ENCODE measurements around the gene C11orf54. TPM values are rescaled to one million over a fixed set of nuclear protein-coding genes. Genes with fewer than 3 reads are reported as not detected.
"Not testable (repeated sequence)": the region's sequence is repeated elsewhere in the genome, so short reads cannot be mapped to it uniquely, and the experiment has no call there.

The C11orf54 gene
- total RNA-seq, 3 donors from 2014 or later: 42.8 to 96.0 (median 48.0) TPM

DNA sequence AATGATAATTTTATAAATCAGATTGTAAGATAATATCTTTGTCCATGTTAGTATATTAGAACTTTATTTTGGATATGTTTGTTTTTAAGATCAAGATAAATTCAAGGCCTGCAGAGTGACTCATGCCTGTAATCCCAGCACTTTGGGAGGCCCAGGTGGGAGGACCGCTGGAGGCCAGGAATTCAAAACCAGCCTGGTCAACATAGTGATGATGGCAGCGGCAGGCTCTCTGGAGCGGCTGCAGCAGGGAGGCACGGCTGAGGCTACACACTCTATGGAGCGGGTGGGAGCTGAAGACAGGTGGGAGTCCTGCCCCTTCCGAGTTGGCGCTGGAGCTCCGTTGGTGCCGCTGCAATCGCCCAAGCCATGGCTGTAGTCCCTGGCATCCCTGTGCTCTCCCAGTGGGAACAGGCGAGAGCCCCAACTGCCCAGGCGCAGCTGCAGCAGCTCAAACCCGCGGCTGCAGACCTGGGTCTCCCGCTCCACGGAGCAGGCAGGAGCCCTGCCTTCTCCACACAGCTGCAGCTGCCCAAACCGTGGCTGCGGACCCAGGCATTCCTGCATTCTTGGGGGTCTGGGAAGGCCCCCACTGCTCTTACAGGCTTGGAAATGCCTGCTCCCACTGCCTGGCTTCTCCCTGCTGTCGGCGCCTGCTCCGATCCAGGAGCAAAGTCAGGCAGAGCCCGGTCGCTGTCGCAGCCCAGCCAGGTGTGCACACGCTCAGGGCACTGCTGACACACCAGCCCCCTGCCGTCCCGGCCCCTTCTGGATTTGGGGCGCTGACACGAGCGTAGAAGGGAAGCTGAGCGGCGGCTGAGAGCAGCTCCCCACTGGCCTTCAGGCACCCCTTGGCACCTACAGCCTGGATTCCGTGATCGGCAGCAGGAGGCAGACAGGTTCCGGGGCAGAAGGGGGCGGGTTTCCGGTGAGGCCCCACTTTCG is 16.7 kb downstream of the C11orf54 start:
- intact Hi-C loops (cut with DNase I, micrococcal nuclease): no loop called here
- peaks cover 22% of the 10 kb centered on the region for H3K36me3 ChIP-seq (ENCODE audit: low read depth)
- no peak for ATAC-seq

GRCh38 chr11:93759123-93759522 is 17.7 kb downstream of the C11orf54 start:
- DNase-seq; ATAC-seq; H3K4me3 ChIP-seq; H3K4me1 ChIP-seq (ENCODE audit: low read depth); intact Hi-C loops (cut with DNase I, micrococcal nuclease); H3K9me3 ChIP-seq: not testable (repeated sequence)
- H3K36me3 ChIP-seq (ENCODE audit: low read depth): peaks cover 22% of the 10 kb centered on the region

More for the DNA sequence above, 16.7 kb downstream of the C11orf54 start:
- Histone ChIP-seq H3K4me1 (ENCODE audit: low read depth) (no peaks in the 10 kb centered on the region), H3K4me3 (no peak overlapping the region), H3K9me3 (no peaks in the 10 kb centered on the region)
- TF ChIP-seq, protein P1, sequence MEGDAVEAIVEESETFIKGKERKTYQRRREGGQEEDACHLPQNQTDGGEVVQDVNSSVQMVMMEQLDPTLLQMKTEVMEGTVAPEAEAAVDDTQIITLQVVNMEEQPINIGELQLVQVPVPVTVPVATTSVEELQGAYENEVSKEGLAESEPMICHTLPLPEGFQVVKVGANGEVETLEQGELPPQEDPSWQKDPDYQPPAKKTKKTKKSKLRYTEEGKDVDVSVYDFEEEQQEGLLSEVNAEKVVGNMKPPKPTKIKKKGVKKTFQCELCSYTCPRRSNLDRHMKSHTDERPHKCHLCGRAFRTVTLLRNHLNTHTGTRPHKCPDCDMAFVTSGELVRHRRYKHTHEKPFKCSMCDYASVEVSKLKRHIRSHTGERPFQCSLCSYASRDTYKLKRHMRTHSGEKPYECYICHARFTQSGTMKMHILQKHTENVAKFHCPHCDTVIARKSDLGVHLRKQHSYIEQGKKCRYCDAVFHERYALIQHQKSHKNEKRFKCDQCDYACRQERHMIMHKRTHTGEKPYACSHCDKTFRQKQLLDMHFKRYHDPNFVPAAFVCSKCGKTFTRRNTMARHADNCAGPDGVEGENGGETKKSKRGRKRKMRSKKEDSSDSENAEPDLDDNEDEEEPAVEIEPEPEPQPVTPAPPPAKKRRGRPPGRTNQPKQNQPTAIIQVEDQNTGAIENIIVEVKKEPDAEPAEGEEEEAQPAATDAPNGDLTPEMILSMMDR (IDR thresholded peaks at IDR 0.05): no peak
- DNase-seq: no peak

DNA sequence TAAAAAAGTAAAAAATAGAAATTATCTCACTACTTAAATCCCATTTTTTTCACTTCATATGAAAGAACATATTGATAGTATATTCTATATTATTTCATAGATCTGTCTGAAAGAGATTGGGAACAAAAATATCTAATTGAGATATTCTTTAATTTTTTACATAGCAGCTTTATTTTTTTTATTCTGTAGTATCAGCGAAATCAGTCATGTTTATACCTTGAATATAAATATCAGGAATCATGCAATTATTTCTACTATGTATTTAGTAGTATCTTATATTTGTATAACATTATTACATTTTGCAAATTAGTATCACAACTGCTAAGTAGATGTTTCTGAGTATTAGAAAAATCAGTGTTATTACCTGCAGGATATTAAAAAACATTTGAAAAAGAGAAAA is 20.4 kb downstream of the C11orf54 start:
- Histone ChIP-seq H3K4me1 (ENCODE audit: low read depth) (no peaks in the 10 kb centered on the region), H3K36me3 (ENCODE audit: low read depth) (peaks cover 16% of the 10 kb centered on the region), H3K4me3 (no peak overlapping the region), H3K9me3 (no peaks in the 10 kb centered on the region)
- ATAC-seq: no peak
- DNase-seq: no peak
- intact Hi-C loops (cut with DNase I, micrococcal nuclease): no loop called here
- TF ChIP-seq, protein P1 (IDR thresholded peaks at IDR 0.05): no peak

- no peaks in the 10 kb centered on the region for H3K9me3 ChIP-seq
- TF ChIP-seq, protein P1 (IDR thresholded peaks at IDR 0.05): no peak
- DNase-seq (no peak), ATAC-seq (no peak)
- H3K4me1 ChIP-seq (ENCODE audit: low read depth): no peaks in the 10 kb centered on the region
- intact Hi-C loops (cut with DNase I, micrococcal nuclease): no loop called here
- no peak overlapping the region for H3K4me3 ChIP-seq
- H3K36me3 ChIP-seq (ENCODE audit: low read depth): peaks cover 5% of the 10 kb centered on the region
These were observed 24.1 kb downstream of the C11orf54 start for GRCh38 chr11:93765551-93765950.

DNA sequence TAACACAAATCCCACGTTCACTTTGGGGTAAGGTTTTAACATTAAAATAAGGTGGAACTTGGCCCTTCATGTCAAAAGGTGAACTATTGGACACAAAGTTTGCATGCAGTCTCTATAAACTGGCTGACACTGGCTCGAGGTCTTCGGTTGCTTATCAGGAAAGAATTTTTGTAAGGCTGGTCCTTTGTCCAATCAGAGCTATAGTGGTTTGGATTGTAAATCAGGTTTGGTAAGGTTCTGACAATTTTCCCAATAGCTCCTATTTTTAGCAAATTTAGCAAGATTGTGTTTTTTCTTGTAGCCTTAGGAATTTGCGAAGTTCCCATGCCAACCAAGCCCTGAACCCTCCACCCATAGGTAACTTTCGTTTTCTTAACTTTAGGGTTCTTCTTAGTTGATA is 25.0 kb downstream of the C11orf54 start:
- ATAC-seq: no peak
- TF ChIP-seq, protein P1 (IDR thresholded peaks at IDR 0.05): no peak
- no peak for DNase-seq
- Histone ChIP-seq H3K36me3 (ENCODE audit: low read depth) (peaks cover 5% of the 10 kb centered on the region), H3K4me3 (no peak overlapping the region), H3K9me3 (no peaks in the 10 kb centered on the region), H3K4me1 (ENCODE audit: low read depth) (no peaks in the 10 kb centered on the region)
- intact Hi-C loops (cut with DNase I, micrococcal nuclease): no loop called here

- ATAC-seq: no peak
- DNase-seq: no peak
- intact Hi-C loops (cut with DNase I, micrococcal nuclease): no loop called here
- TF ChIP-seq, protein P1 (IDR thresholded peaks at IDR 0.05): no peak
- Histone ChIP-seq H3K9me3 (no peaks in the 10 kb centered on the region), H3K4me3 (no peak overlapping the region), H3K36me3 (ENCODE audit: low read depth) (peaks cover under 1% of the 10 kb centered on the region), H3K4me1 (ENCODE audit: low read depth) (no peaks in the 10 kb centered on the region)
These were observed 25.5 kb downstream of the C11orf54 start for GRCh38 chr11:93767018-93767417.

All from mucosa of descending colon (tissue), 3 donors.